Neuronal stem cell (in vitro differentiated cells): ENCODE measurements around the gene C14orf39.
A peak's percentile ranks its signal among the peaks of the same experiment; 100 is the strongest.

Experiments used
- DNase-seq: peaks from one replicate; pipeline ENCODE4 v3.0.0-alpha.2; 2013; ENCODE audit warnings: low spot score
- H2AFZ ChIP-seq: one replicate; pipeline ENCODE4 v1.6.1; 2013; ENCODE audit warnings: mild to moderate bottlenecking, low read length, inconsistent platforms
- H2AK5ac ChIP-seq: 2 replicates; pipeline ENCODE4 v1.6.1; 2013; ENCODE audit warnings: low read depth, mild to moderate bottlenecking, inconsistent platforms, low read length, moderate library complexity, mixed read lengths
- H2BK120ac ChIP-seq: 2 replicates; pipeline ENCODE4 v1.6.1; 2013; ENCODE audit warnings: low read depth, mild to moderate bottlenecking, inconsistent platforms, low read length, moderate library complexity, mixed read lengths
- H2BK12ac ChIP-seq: one replicate; pipeline ENCODE4 v1.6.1; 2013; ENCODE audit warnings: low read length, inconsistent platforms
- H2BK15ac ChIP-seq: 2 replicates; pipeline ENCODE4 v1.6.1; 2013; ENCODE audit warnings: mild to moderate bottlenecking, low read length, inconsistent platforms, mixed read lengths
- H2BK5ac ChIP-seq: one replicate; pipeline ENCODE4 v1.6.1; 2013; ENCODE audit warnings: inconsistent platforms, mild to moderate bottlenecking, low read length, moderate library complexity
- H3K14ac ChIP-seq: one replicate; pipeline ENCODE4 v1.6.1; 2013; ENCODE audit warnings: low read length, inconsistent platforms
- H3K18ac ChIP-seq: 2 replicates; pipeline ENCODE4 v1.6.1; 2013; ENCODE audit warnings: low read length, inconsistent platforms
- H3K23ac ChIP-seq: 2 replicates; pipeline ENCODE4 v1.6.1; 2013; ENCODE audit warnings: low read depth, mild to moderate bottlenecking, mixed read lengths, low read length, inconsistent platforms; ENCODE audit not compliant: poor library complexity
- H3K27ac ChIP-seq: replicated peaks from 3 replicates; pipeline ENCODE4 v1.5.1; 2013; ENCODE audit warnings: low read length, inconsistent platforms
- H3K27me3 ChIP-seq, 3 experiments: 2 replicates each; pipeline ENCODE4 v1.6.1; 2013; ENCODE audit warnings: low read length in 3 of 3, mild to moderate bottlenecking in 2 of 3, inconsistent platforms in 1 of 3, low read depth in 1 of 3, mixed read lengths in 1 of 3, moderate library complexity in 1 of 3; ENCODE audit not compliant: control insufficient read depth in 3 of 3, insufficient read depth in 3 of 3
- H3K36me3 ChIP-seq, 2 donors: replicated peaks in 1 of 2; 2 replicates each; pipeline ENCODE4 v1.6.1; 2013; ENCODE audit warnings: low read length in 2 of 2; ENCODE audit not compliant: control insufficient read depth in 2 of 2, insufficient read depth in 2 of 2
- H3K4ac ChIP-seq: 2 replicates; pipeline ENCODE4 v1.6.1; 2013; ENCODE audit warnings: inconsistent platforms, mild to moderate bottlenecking, low read length, moderate library complexity
- H3K4me1 ChIP-seq, 2 donors: 1 replicate in 1 of 2; 2 replicates in 1 of 2; pipeline ENCODE4 v1.6.1; 2013; ENCODE audit warnings: low read length in 2 of 2, low read depth in 1 of 2; ENCODE audit not compliant: control insufficient read depth in 2 of 2, insufficient read depth in 1 of 2
- H3K4me2 ChIP-seq: one replicate; pipeline ENCODE4 v1.6.1; 2013; ENCODE audit warnings: mild to moderate bottlenecking, low read length, inconsistent platforms; ENCODE audit not compliant: insufficient read depth, poor library complexity, severe bottlenecking
- H3K4me3 ChIP-seq, 2 donors: 2 replicates each; pipeline ENCODE4 v1.5.1; 2013; ENCODE audit warnings: low read length in 2 of 2, mild to moderate bottlenecking in 2 of 2, inconsistent platforms in 1 of 2, moderate library complexity in 1 of 2
- H3K79me1 ChIP-seq: one replicate; pipeline ENCODE4 v1.6.1; 2013; ENCODE audit warnings: low read depth, mild to moderate bottlenecking, inconsistent platforms, low read length, moderate library complexity
- H3K9ac ChIP-seq: one replicate; pipeline ENCODE4 v1.6.1; 2013; ENCODE audit warnings: mild to moderate bottlenecking, low read depth, low read length, inconsistent platforms; ENCODE audit not compliant: poor library complexity
- H3K9me3 ChIP-seq, 2 donors: replicated peaks in 1 of 2; 2 replicates each; pipeline versions ENCODE3 to v1.6.1; 2013; ENCODE audit warnings: low read length in 2 of 2, mild to moderate bottlenecking in 2 of 2, inconsistent platforms in 1 of 2, low read depth in 1 of 2, mixed read lengths in 1 of 2, moderate library complexity in 1 of 2; ENCODE audit not compliant: control insufficient read depth in 2 of 2, insufficient read depth in 1 of 2
- H4K8ac ChIP-seq: one replicate; pipeline ENCODE4 v1.6.1; 2013; ENCODE audit warnings: low read depth, mild to moderate bottlenecking, inconsistent platforms, low read length, moderate library complexity
- H4K91ac ChIP-seq: one replicate; pipeline ENCODE4 v1.6.1; 2013; ENCODE audit warnings: low read length, low read depth, mild to moderate bottlenecking, inconsistent platforms; ENCODE audit not compliant: poor library complexity
- WGBS, 2 donors: extraction: QIAGEN DNeasy Blood & Tissue Kit; methylation state at CpG; one replicate each; pipeline ENCODE4 v1.1.7; 2013; ENCODE audit warnings: missing lambda C conversion rate in 2 of 2, mixed read lengths in 1 of 2; ENCODE audit not compliant: insufficient read length in 2 of 2, insufficient replicate concordance in 1 of 2; ENCODE audit errors: extremely low coverage in 2 of 2; 5-methylcytosine and 5-hydroxymethylcytosine counted together

Gene C14orf39

GRCh38 chr14:60510951-60511599, 25.2 kb upstream of the C14orf39 start:
- no CpG with 5 or more reads among the region's 49 CpGs for WGBS, 2 donors
- H3K14ac ChIP-seq = peak overlapping the region; percentile 67
- H2BK12ac ChIP-seq = no peak overlapping the region
- H3K9me3 ChIP-seq = peaks cover 0 to 2% of the 10 kb centered on the region in 2 donors
- H3K4ac ChIP-seq = no peak overlapping the region
- peak overlapping the region; percentile 19 for H2AK5ac ChIP-seq
- no peak overlapping the region for H2BK120ac ChIP-seq
- peak overlapping the region; percentile 44 for H3K4me2 ChIP-seq
- H2AFZ ChIP-seq = peak overlapping the region; percentile 38
- peak; percentile 51 for DNase-seq
- H3K27me3 ChIP-seq = peaks cover 42 to 97% (median 72%) of the 10 kb centered on the region in 3 experiments
- H3K18ac ChIP-seq = peak overlapping the region; percentile 60
- no peak overlapping the region for H3K4me3 ChIP-seq
- no peak overlapping the region for H2BK5ac ChIP-seq
- H3K79me1 ChIP-seq = no peaks in the 10 kb centered on the region
- H3K23ac ChIP-seq = no peak overlapping the region
- H4K91ac ChIP-seq = no peak overlapping the region
- no peak overlapping the region for H3K9ac ChIP-seq
- H4K8ac ChIP-seq = peak overlapping the region; percentile 72
- peaks cover 4 to 23% of the 10 kb centered on the region in 2 donors for H3K4me1 ChIP-seq
- no peaks in the 10 kb centered on the region for H3K36me3 ChIP-seq
- H2BK15ac ChIP-seq = peak overlapping the region; percentile 38
- H3K27ac ChIP-seq = no peak overlapping the region

- peaks cover 4 to 23% of the 10 kb centered on the region in 2 donors for H3K4me1 ChIP-seq
- H3K79me1 ChIP-seq = no peaks in the 10 kb centered on the region
- peak overlapping the region; percentile 50 for H3K9ac ChIP-seq
- peak overlapping the region; percentile 44 for H3K4me2 ChIP-seq
- H3K4ac ChIP-seq = no peak overlapping the region
- H4K8ac ChIP-seq = no peak overlapping the region
- peak overlapping the region; percentile 67 for H3K14ac ChIP-seq
- H3K18ac ChIP-seq = peak overlapping the region; percentile 60
- peak overlapping the region; percentile 19 for H2AK5ac ChIP-seq
- H2BK15ac ChIP-seq = peak overlapping the region; percentile 38
- peak overlapping the region; percentile 38 for H2AFZ ChIP-seq
- peak; percentile 8 for DNase-seq
- no peak overlapping the region for H4K91ac ChIP-seq
- H3K4me3 ChIP-seq = peak overlapping the region in 1 of 2 donors; percentile 41
- WGBS, 2 donors = no CpG with 5 or more reads among the region's 35 CpGs
- no peaks in the 10 kb centered on the region for H3K9me3 ChIP-seq
- H3K36me3 ChIP-seq = no peaks in the 10 kb centered on the region
- H3K23ac ChIP-seq = no peak overlapping the region
- no peak overlapping the region for H2BK12ac ChIP-seq
- H3K27ac ChIP-seq = no peak overlapping the region
- H3K27me3 ChIP-seq = peaks cover 47 to 97% (median 77%) of the 10 kb centered on the region in 3 experiments
- H2BK120ac ChIP-seq = no peak overlapping the region
- H2BK5ac ChIP-seq = no peak overlapping the region
These were observed 24.5 kb upstream of the C14orf39 start for GRCh38 chr14:60510254-60510950.

GRCh38 chr14:60509438-60510253, 23.8 kb upstream of the C14orf39 start:
- peak overlapping the region; percentile 59 for H3K23ac ChIP-seq
- DNase-seq = peak; percentile 41
- peak overlapping the region; percentile 93 for H3K9ac ChIP-seq
- H2AFZ ChIP-seq = peak overlapping the region; percentile 73
- H2AK5ac ChIP-seq = peak overlapping the region; percentile 92
- H3K14ac ChIP-seq = peak overlapping the region; percentile 40
- no peak overlapping the region for H3K27ac ChIP-seq
- H2BK5ac ChIP-seq = peak overlapping the region; percentile 71
- peak overlapping the region; percentile 95 for H2BK120ac ChIP-seq
- peaks cover 4 to 23% of the 10 kb centered on the region in 2 donors for H3K4me1 ChIP-seq
- H3K4me3 ChIP-seq = peak overlapping the region in 1 of 2 donors; percentile 69
- peak overlapping the region; percentile 87 for H3K4me2 ChIP-seq
- no peaks in the 10 kb centered on the region for H3K36me3 ChIP-seq
- H3K4ac ChIP-seq = peak overlapping the region; percentile 45
- no peak overlapping the region for H2BK12ac ChIP-seq
- no peaks in the 10 kb centered on the region for H3K79me1 ChIP-seq
- no peak overlapping the region for H4K8ac ChIP-seq
- H3K18ac ChIP-seq = peak overlapping the region; percentile 89
- H4K91ac ChIP-seq = no peak overlapping the region
- peaks cover 47 to 100% (median 77%) of the 10 kb centered on the region in 3 experiments for H3K27me3 ChIP-seq
- H3K9me3 ChIP-seq = no peaks in the 10 kb centered on the region
- H2BK15ac ChIP-seq = peak overlapping the region; percentile 78
- no CpG with 5 or more reads among the region's 58 CpGs for WGBS, 2 donors
